GM19328 (cell line): ENCODE data around the gene POM121.
"Not testable (repeated sequence)": the region's sequence is repeated elsewhere in the genome, so short reads cannot be mapped to it uniquely, and the experiment has no call there.

ENCODE experiments used
- ATAC-seq: cut with Tn5 transposase; IDR thresholded peaks from one replicate; pipeline ENCODE4 v1.9.1; 2021; ENCODE audit warnings: mild to moderate bottlenecking, moderate library complexity; ENCODE audit not compliant: unreplicated experiment

The POM121 gene

DNA sequence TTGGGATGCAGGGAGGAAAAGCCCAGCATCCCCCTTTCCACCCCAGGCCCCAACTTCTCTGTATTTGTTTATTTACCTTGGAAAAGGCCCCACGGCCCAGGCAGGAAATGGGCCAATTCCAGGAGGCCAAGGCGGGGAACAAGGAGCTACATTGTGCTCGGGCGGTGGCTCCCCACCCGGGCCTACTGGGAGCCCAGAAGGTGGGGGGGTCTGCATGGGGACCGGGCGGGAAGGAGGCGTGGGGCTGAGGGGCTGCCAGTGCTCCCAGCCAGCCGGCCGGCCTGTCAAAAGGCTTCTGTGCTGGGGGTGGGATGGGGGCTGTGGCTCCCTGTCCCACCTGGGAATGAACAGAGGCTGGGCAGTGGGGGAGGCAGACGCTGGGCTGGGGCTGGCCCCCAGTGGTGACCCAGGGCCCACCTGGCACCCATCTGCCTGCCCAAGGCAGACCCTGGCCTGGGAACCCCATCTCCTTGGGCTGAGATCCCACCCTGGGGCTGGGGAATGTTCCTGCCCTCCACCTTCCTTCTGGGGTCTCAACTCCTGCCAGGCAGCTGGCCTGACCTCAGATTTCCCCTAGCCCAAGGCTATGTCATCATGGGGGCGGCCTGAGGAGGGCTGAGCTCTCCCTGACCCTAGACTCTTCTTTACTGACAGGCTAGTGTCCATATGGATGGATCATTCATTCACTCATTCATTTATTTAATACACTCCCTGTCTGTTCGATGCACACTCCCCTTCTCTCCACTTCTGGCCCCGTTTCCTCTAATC, 65.4 kb downstream of the POM121 start:
- not testable (repeated sequence) for ATAC-seq

DNA sequence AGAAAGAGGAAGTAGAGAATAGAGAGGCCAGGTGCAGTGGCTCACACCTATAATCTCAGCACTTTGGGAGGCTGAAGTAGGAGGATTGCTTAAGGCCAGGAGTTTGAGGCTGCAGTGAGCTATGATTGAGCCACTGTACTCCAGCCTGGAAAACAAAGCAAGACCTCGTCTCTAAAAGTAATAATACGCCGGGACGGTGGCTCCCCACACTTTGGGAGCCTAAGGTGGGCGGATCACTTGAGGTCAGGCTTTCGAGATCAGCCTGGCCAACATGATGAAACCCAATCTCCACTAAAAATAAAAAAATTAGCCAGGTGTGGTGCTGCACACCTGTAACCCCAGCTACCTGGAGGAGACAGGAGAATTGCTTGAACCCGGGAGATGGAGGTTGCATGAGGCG, 70.6 kb downstream of the POM121 start:
- ATAC-seq, result not testable (repeated sequence)

DNA sequence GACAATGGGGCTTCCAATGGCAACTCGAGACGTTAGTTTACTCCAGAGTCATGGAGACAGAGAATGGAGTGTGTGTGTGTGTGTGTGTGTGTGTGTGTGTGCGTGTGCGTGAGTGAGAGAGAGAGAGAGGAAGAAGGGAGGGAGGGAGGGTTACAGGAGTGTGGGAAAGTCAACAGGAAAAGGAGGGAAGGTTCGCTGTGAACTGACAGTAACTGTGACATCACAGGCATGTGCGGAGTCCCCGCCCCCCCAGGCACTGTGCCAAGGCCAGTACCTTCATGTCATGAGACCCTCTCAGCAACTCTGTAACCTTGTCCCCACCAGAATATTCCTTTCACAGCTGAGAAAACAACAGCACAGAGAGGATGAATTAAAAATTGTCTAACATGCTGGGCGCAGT, 72.6 kb downstream of the POM121 start:
- not testable (repeated sequence) for ATAC-seq

DNA sequence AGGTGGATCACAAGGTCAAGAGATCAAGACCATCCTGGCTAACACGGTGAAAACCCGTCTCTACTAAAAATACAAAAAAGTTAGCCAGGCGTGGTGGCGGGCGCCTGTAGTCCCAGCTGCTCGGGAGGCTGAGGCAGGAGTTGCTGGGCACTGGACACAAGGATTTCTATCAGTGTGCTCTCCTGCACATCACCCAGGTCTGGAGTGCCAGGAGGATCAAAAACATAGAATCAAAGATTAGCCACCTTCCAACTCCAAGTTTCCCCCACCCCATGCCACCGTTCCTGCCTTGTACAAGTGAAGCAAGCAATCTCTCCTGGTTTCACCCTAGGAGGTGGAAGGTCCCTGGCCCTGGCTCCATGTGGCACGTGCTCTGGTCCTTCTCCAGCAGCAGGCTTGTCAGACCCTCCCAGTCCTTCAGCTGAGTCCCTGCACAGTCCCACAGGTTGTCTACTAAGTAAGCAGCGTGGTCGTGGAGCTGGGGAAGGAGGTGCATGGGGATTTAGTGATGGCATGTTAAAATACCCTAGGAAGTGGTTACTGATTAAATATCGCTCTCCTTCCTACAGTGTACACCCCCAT, 73.1 kb downstream of the POM121 start:
- ATAC-seq, result not testable (repeated sequence)
